Transverse colon (tissue), 4 donors: ENCODE data around the gene NMBR. TPM values are rescaled to one million over a fixed set of nuclear protein-coding genes. Genes with fewer than 3 reads are reported as not detected.

ENCODE experiments used
- DNase-seq: peaks from one replicate; pipeline ENCODE4 v3.0.0-alpha.2; 2019
- H3K27ac ChIP-seq, 4 donors: fragments of 200-600 bp; sonication (generic); 2 replicates each; pipeline ENCODE4 v1.5.1; 2016 to 2018; ENCODE audit warnings: inconsistent platforms in 4 of 4
- H3K27me3 ChIP-seq: fragments of 200-600 bp; sonication (generic); 2 replicates; pipeline ENCODE4 v1.5.1; 2017; ENCODE audit warnings: inconsistent platforms
- H3K36me3 ChIP-seq, 4 donors: fragments of 200-600 bp; sonication (generic); 2 replicates each; pipeline ENCODE4 v1.5.1; 2017 to 2019; ENCODE audit warnings: inconsistent platforms in 4 of 4
- H3K4me1 ChIP-seq, 4 donors: fragments of 200-600 bp; sonication (generic); 2 replicates each; pipeline ENCODE4 v1.5.1; 2017 to 2020; ENCODE audit warnings: inconsistent platforms in 4 of 4
- H3K4me3 ChIP-seq, 4 donors: fragments of 200-600 bp; sonication (generic); 1 replicate in 1 of 4; 2 replicates in 3 of 4; pipeline versions ENCODE4 v1.5.1 to v1.6.1; 2017 to 2019; ENCODE audit warnings: inconsistent platforms in 4 of 4
- H3K9me3 ChIP-seq, 2 donors: fragments of 200-600 bp; sonication (generic); 2 replicates each; pipeline ENCODE4 v1.5.1; 2017 to 2019; ENCODE audit warnings: inconsistent platforms in 2 of 2
- CTCF ChIP-seq, 5 experiments: fragments of 200-600 bp in 3 of 5; fragments of 450-650 bp in 2 of 5; sonication (generic) in 3 of 5; IDR thresholded peaks; 1 replicate in 2 of 5; 2 replicates in 3 of 5; pipeline ENCODE4 v1.5.1; 2016 to 2017; ENCODE audit warnings: antibody characterized with exemption in 5 of 5, inconsistent platforms in 3 of 5, mild to moderate bottlenecking in 2 of 5, moderate library complexity in 1 of 5
- EP300 ChIP-seq: sonication (generic); formaldehyde crosslinking; IDR thresholded peaks from one replicate; pipeline ENCODE4 v1.6.1; 2017; ENCODE audit warnings: antibody characterized with exemption, low read depth
- POLR2A ChIP-seq: fragments of 450-650 bp; IDR thresholded peaks from one replicate; pipeline ENCODE4 v1.6.1; 2016; ENCODE audit warnings: antibody characterized with exemption, mild to moderate bottlenecking, moderate library complexity
- POLR2AphosphoS5 ChIP-seq, 3 donors: sonication (generic); formaldehyde crosslinking; IDR thresholded peaks; one replicate each; pipeline ENCODE4 v1.6.1; 2016; ENCODE audit warnings: antibody characterized with exemption in 3 of 3
- WGBS, 2 donors: methylation state at CpG; one replicate each; pipeline ENCODE4 v1.1.5; 2018; ENCODE audit warnings: low coverage in 1 of 2; 5-methylcytosine and 5-hydroxymethylcytosine counted together
- in situ Hi-C, 4 donors: fragments of 200-750 bp; cut with MboI; loops; one replicate each; pipeline versions ENCODE4 v1.15.0 to v1.15.1; 2017; ENCODE audit warnings: low sequenced_read_pairs in 3 of 4, low pct_ligation_motif_present in 1 of 4, low pct_unique_long_range_greater_than_20kb in 1 of 4
- intact Hi-C: fragments of 100-400 bp; cut with DNase I; formaldehyde crosslinking; loops from one replicate; pipeline ENCODE4 v1.15.1; 2023; ENCODE audit warnings: low total_unique reads
- total RNA-seq, 4 donors: library from RNA; depleted of rRNA; stranded (reverse); fragments of >200 nt; gene quantifications; one replicate each; pipeline ENCODE4 v1.1.0, GENCODE V29; 2016

NMBR gene
- total RNA-seq, 4 donors from 2014 or later: not detected

DNA sequence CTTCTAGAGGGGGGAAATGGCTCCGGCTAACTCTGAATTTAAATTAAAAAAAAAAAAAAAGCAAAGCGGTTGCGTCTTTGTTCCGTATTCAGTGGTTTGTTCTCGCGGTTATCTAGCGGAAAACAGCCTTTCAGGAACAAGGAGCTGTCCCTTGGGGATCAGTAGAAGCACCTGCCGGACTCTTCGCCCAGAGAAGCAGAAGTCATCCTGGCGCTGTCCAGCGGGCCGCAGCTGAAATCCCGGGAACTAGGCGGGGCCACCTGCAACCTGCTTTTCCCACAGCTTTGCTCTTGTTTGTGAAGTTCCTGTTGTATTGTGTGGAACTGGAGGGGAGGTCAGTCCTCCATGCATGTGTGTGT, 58.1 kb downstream of the NMBR start:
- WGBS, 2 donors: 15 to 19% methylated on average over 4 to 14 of the region's 14 CpGs
- no peak for DNase-seq
- in situ Hi-C loops: no loop called here
- H3K36me3 ChIP-seq: no peaks in the 10 kb centered on the region
- H3K4me1 ChIP-seq: no peaks in the 10 kb centered on the region
- intact Hi-C loops: no loop called here
- peaks cover 18% of the 10 kb centered on the region for H3K27me3 ChIP-seq
- no peaks in the 10 kb centered on the region for H3K9me3 ChIP-seq
- TF ChIP-seq CTCF (IDR thresholded peaks at IDR 0.05) (no peak), EP300 (no peak), POLR2A (no peak), POLR2AphosphoS5 (IDR thresholded peaks at IDR 0.05) (no peak)
- H3K27ac ChIP-seq: no peak overlapping the region
- no peak overlapping the region for H3K4me3 ChIP-seq

- Histone ChIP-seq H3K9me3 (no peaks in the 10 kb centered on the region), H3K27me3 (peaks cover 18% of the 10 kb centered on the region), H3K36me3 (no peaks in the 10 kb centered on the region), H3K4me3 (no peak overlapping the region), H3K27ac (no peak overlapping the region), H3K4me1 (no peaks in the 10 kb centered on the region)
- intact Hi-C loops (no loop called here), in situ Hi-C loops (no loop called here)
- no peak for DNase-seq
- TF ChIP-seq EP300: no peak
- TF ChIP-seq POLR2A: no peak
- TF ChIP-seq CTCF (IDR thresholded peaks at IDR 0.05): no peak
- TF ChIP-seq POLR2AphosphoS5 (IDR thresholded peaks at IDR 0.05): no peak
- 37 to 47% methylated on average over 4 to 49 of the region's 49 CpGs for WGBS, 2 donors
These were observed 58.7 kb downstream of the NMBR start for GRCh38 chr6:142087950-142088857.

DNA sequence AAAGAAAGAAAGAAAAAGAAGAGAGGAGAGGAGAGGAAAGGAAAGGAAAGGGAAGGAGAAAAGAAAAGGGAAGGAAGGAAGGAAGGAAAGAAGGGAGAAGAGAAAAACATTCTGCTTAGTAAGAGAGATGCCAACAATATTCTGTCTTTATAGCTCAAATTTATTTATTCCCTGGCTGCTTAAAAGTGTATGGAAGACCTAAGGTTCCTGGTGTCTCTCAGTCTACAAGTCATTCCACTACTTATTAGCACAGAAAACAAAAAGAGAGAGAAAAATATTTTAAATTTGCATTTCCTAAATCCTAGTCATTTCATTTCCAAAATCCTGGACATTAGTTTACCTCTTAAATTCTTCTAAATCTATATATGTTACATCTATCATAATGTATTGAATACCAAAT, 67.8 kb downstream of the NMBR start:
- Histone ChIP-seq H3K36me3 (no peaks in the 10 kb centered on the region), H3K4me1 (no peaks in the 10 kb centered on the region), H3K4me3 (no peak overlapping the region), H3K27me3 (no peaks in the 10 kb centered on the region), H3K9me3 (no peaks in the 10 kb centered on the region), H3K27ac (no peak overlapping the region)
- no peak for TF ChIP-seq POLR2A
- TF ChIP-seq EP300: no peak
- TF ChIP-seq CTCF (IDR thresholded peaks at IDR 0.05): no peak
- no peak for TF ChIP-seq POLR2AphosphoS5 (IDR thresholded peaks at IDR 0.05)
- intact Hi-C loops: no loop called here
- DNase-seq: no peak
- in situ Hi-C loops: no loop called here

DNA sequence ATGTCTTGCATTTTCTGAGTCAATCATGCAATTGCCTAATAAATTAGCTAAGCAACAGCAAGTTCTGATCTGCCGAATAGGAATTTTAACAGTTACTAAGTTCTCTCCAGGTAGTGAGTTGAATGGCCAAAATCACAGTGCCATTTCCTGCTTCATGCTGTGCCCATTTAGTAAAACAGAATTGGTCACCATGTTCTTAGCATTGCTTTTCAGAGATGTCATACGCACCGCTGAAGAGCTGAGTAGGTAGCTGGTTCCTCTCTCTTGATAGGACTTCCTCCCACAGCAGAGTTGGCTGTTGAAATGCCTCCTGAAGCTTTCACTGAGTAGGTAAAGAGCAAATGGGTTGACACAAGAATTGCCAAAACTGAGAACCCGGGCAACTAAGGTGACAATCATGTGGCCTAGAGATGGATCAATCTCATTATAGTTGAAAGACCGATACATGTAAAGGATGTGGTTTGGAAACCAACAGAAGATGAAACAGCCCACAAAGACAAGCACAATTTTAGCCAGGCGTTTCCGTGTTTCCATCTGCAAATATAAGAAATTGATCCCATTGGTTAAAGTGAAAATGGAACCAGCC, 71.3 kb downstream of the NMBR start:
- DNase-seq: no peak
- no peak for TF ChIP-seq EP300
- TF ChIP-seq CTCF (IDR thresholded peaks at IDR 0.05): no peak
- TF ChIP-seq POLR2A: no peak
- TF ChIP-seq POLR2AphosphoS5 (IDR thresholded peaks at IDR 0.05): no peak
- Histone ChIP-seq H3K27ac (no peak overlapping the region), H3K9me3 (no peaks in the 10 kb centered on the region), H3K36me3 (no peaks in the 10 kb centered on the region), H3K27me3 (no peaks in the 10 kb centered on the region), H3K4me3 (no peak overlapping the region), H3K4me1 (no peaks in the 10 kb centered on the region)
- intact Hi-C loops: no loop called here
- in situ Hi-C loops: no loop called here
- WGBS, 2 donors: 83 to 85% methylated on average over 4 to 7 of the region's 7 CpGs
